GM12878 (cell line): ENCODE results near the gene EIF5. TPM values are rescaled to one million over a fixed set of nuclear protein-coding genes. Genes with fewer than 3 reads are reported as not detected.

Experiments used
- ATF3 ChIP-seq: IDR thresholded peaks from 2 replicates; pipeline ENCODE4 v1.6.1; 2011; ENCODE audit warnings: low read depth, mild to moderate bottlenecking, low read length, moderate library complexity, borderline replicate concordance; ENCODE audit errors: extremely low read depth
- BCLAF1 ChIP-seq: fragments of 450-650 bp; IDR thresholded peaks from 2 replicates; pipeline ENCODE4 v1.6.1; 2017; ENCODE audit warnings: antibody characterized with exemption, mild to moderate bottlenecking, moderate library complexity
- CEBPZ ChIP-seq: fragments of 150-350 bp; IDR thresholded peaks from 2 replicates; pipeline ENCODE4 v1.6.1; 2016; ENCODE audit warnings: low read depth, low read length
- CREB1 ChIP-seq: IDR thresholded peaks from 2 replicates; pipeline ENCODE4 v1.6.1; 2012; ENCODE audit warnings: low read depth, mild to moderate bottlenecking, inconsistent platforms
- DPF2 ChIP-seq: fragments of 450-650 bp; IDR thresholded peaks from 2 replicates; pipeline ENCODE4 v1.6.1; 2017; ENCODE audit warnings: mild to moderate bottlenecking
- E2F4 ChIP-seq: IDR thresholded peaks from 2 replicates; pipeline ENCODE4 v1.6.1; 2012; ENCODE audit warnings: low read depth, low read length, improper control_type of control experiment
- TARDBP ChIP-seq: IDR thresholded peaks from 2 replicates; pipeline ENCODE4 v1.6.1; 2016; ENCODE audit warnings: borderline replicate concordance
- ZBTB4 ChIP-seq: fragments of 450-650 bp; formaldehyde crosslinking; IDR thresholded peaks from 2 replicates; pipeline ENCODE4 v1.4.0; 2022; ENCODE audit warnings: mild to moderate bottlenecking, moderate library complexity
- ZBTB40 ChIP-seq: fragments of 450-650 bp; IDR thresholded peaks from 2 replicates; pipeline ENCODE4 v1.6.1; 2016; ENCODE audit warnings: mild to moderate bottlenecking, moderate library complexity, borderline replicate concordance
- ZNF384 ChIP-seq: IDR thresholded peaks from 2 replicates; pipeline ENCODE4 v1.6.1; 2012; ENCODE audit warnings: low read depth, mild to moderate bottlenecking, low read length, improper control_type of control experiment, borderline replicate concordance
- polyA plus RNA-seq, 11 experiments: library from polyadenylated mRNA; depleted of rRNA in 4 of 11; unstranded in 6 of 11; stranded (reverse) in 5 of 11; fragments of >200 nt; fragmentation: Nextera tagmentation in 4 of 11; fragmentation: Illumina TruSeq in 1 of 11; extraction: Ambion mirVana in 4 of 11; extraction: Trizol in 1 of 11; gene quantifications; 1 replicate in 1 of 11; 2 replicates in 10 of 11; pipeline versions ENCODE4 v1.2.1 to v1.2.3, GENCODE V29; 2011 to 2016; ENCODE audit warnings: inconsistent platforms in 2 of 11, missing spikeins in 2 of 11, low read depth in 1 of 11
- total RNA-seq, 4 experiments: library from RNA; depleted of rRNA in 3 of 4; stranded (reverse); fragments of >200 nt in 3 of 4; fragmentation: Illumina TruSeq in 1 of 4; extraction: Trizol in 1 of 4; gene quantifications; 2 replicates each; pipeline versions ENCODE4 v1.2.1 to v1.2.3, GENCODE V29; 2013 to 2021

Gene EIF5
- total and polyA plus RNA-seq, 10 of the 15 experiments (the other 5 are each of a cell fraction or from before 2014, with no cell fraction given): 51.2 to 360 (median 115) TPM

GRCh38 chr14:103333754-103334643 lies at the start of gene EIF5 (continued):
- TF ChIP-seq ZBTB4 (CRISPR knock-in tag): no peak
- TF ChIP-seq DPF2: peak; percentile 96
- no peak; the same call in 1 of the 2 replicates for TF ChIP-seq TARDBP
- TF ChIP-seq CREB1: peak; percentile 86
- peak; percentile 62; the same call in 1 of the 2 replicates for TF ChIP-seq CEBPZ
- TF ChIP-seq E2F4: peak; percentile 16; the same call in 1 of the 2 replicates
- no peak for TF ChIP-seq ZNF384
- 0 out of 2 replicates have a peak, but pooled peaks have one; percentile 56 for TF ChIP-seq BCLAF1
- TF ChIP-seq ATF3: no peak
- TF ChIP-seq ZBTB40: peak; percentile 81
